HFFc6 (cell line): ENCODE results near the gene EBLN2. TPM values are rescaled to one million over a fixed set of nuclear protein-coding genes. Genes with fewer than 3 reads are reported as not detected.

Experiments used
- DNase-seq: peaks from one replicate; pipeline ENCODE4 v3.0.0-alpha.2; 2018
- H3K27ac Mint-ChIP-seq: 2 replicates; pipeline ENCODE4 v1.8.0; 2020; ENCODE audit warnings: mild to moderate bottlenecking, mixed read lengths
- H3K27me3 Mint-ChIP-seq: 2 replicates; pipeline ENCODE4 v1.8.0; 2021; ENCODE audit warnings: mild to moderate bottlenecking, moderate library complexity, mixed read lengths; ENCODE audit not compliant: insufficient read depth
- H3K36me3 Mint-ChIP-seq: 2 replicates; pipeline ENCODE4 v1.8.0; 2021; ENCODE audit warnings: low read depth, mixed read lengths
- H3K4me1 Mint-ChIP-seq: 2 replicates; pipeline ENCODE4 v1.8.0; 2020; ENCODE audit warnings: low read depth, mixed read lengths
- H3K4me3 Mint-ChIP-seq: 2 replicates; pipeline ENCODE4 v1.8.0; 2020; ENCODE audit warnings: mild to moderate bottlenecking, moderate library complexity, mixed read lengths
- H3K9me3 Mint-ChIP-seq: 2 replicates; pipeline ENCODE4 v1.8.0; 2020; ENCODE audit warnings: mild to moderate bottlenecking, mixed read lengths
- long read RNA-seq: library from polyadenylated mRNA; unstranded; transcript quantifications from one replicate; pipeline ENCODE4 v2.0.0, GENCODE V29; 2019
- total RNA-seq, 6 experiments: library from RNA; stranded (reverse); fragmentation: NEBNext Ultra II Directional; extraction: Animal tissue kit (Norgen Biotek cat#: 25700); gene quantifications; 2 replicates in 1 of 6; 3 replicates in 5 of 6; pipeline ENCODE4 v1.2.3, GENCODE V29; 2021
- TF ChIP-seq, protein P1 (sequence below): fragments of 200-600 bp; sonication (generic); IDR thresholded peaks from 2 replicates; pipeline ENCODE4 v1.5.0; 2021; ENCODE audit warnings: antibody characterized with exemption, mild to moderate bottlenecking

Gene EBLN2
- total RNA-seq, result 1 to 10 TPM; 1.5 to 1.9 (median 1.7) TPM
- long read RNA-seq, result 0 reads

DNA sequence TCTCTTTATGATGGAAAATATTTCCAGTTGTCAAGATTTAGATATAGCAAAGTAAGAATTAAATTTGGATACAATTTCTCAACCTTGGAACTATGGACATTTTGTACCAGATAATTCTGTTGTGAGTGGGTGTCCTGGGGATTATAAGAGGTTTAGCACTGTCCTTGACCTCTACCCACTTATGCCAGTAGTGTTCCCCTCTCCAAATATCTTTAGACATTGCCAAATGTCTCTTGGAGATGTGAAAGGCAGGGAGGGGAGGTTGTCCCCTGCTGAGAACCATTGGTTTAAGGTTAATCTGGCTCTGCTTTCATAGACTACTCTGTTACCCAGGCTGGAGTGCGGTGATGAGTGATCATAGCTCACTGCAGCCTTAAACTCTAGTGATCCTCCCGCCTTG is at the start of gene EBLN2:
EBLN2 (plus strand) TSS at position 244 of the 400 bp plus-strand sequence. CDS start 423 bp downstream, outside the sequence.
- H3K36me3 Mint-ChIP-seq, result peaks cover 21% of the 10 kb centered on the region
- peaks cover 34% of the 10 kb centered on the region for H3K4me1 Mint-ChIP-seq
- H3K4me3 Mint-ChIP-seq, result no peak within 1 kb of the TSS
- TF ChIP-seq, protein P1, sequence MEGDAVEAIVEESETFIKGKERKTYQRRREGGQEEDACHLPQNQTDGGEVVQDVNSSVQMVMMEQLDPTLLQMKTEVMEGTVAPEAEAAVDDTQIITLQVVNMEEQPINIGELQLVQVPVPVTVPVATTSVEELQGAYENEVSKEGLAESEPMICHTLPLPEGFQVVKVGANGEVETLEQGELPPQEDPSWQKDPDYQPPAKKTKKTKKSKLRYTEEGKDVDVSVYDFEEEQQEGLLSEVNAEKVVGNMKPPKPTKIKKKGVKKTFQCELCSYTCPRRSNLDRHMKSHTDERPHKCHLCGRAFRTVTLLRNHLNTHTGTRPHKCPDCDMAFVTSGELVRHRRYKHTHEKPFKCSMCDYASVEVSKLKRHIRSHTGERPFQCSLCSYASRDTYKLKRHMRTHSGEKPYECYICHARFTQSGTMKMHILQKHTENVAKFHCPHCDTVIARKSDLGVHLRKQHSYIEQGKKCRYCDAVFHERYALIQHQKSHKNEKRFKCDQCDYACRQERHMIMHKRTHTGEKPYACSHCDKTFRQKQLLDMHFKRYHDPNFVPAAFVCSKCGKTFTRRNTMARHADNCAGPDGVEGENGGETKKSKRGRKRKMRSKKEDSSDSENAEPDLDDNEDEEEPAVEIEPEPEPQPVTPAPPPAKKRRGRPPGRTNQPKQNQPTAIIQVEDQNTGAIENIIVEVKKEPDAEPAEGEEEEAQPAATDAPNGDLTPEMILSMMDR, result no peak
- H3K27me3 Mint-ChIP-seq, result no peaks in the 10 kb centered on the region
- no peak for DNase-seq
- peak within 1 kb of the TSS; percentile 31 for H3K27ac Mint-ChIP-seq
- no peaks in the 10 kb centered on the region for H3K9me3 Mint-ChIP-seq

DNA sequence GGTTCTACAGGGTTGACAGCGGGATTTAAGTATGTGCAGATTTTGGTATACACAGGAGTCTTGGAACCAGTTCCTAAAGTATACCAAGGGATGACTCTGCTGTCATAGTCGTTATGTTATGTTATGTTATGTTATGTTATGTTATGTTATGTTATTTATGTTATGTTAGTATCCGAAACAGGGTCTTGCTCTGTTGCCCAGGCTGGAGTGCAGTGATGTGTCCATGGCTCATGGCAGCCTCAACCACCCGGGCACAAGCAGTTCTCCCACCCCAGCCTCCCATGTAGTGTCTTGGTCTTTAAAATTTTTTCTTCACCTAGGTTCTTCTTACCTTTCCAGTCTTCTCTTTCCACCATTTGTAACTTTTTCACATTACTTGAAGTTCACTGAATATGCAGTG is 43.2 kb upstream of the EBLN2 start:
- DNase-seq, result no peak
- TF ChIP-seq, protein P1, result no peak
- H3K27me3 Mint-ChIP-seq, result no peaks in the 10 kb centered on the region; the same call in 1 of the 2 replicates
- peak overlapping the region; percentile 35; the same call in 1 of the 2 replicates for H3K27ac Mint-ChIP-seq
- H3K4me3 Mint-ChIP-seq, result no peak overlapping the region
- no peaks in the 10 kb centered on the region for H3K9me3 Mint-ChIP-seq
- peaks cover 32% of the 10 kb centered on the region for H3K4me1 Mint-ChIP-seq
- H3K36me3 Mint-ChIP-seq, result peaks cover 5% of the 10 kb centered on the region; the same call in 1 of the 2 replicates

DNA sequence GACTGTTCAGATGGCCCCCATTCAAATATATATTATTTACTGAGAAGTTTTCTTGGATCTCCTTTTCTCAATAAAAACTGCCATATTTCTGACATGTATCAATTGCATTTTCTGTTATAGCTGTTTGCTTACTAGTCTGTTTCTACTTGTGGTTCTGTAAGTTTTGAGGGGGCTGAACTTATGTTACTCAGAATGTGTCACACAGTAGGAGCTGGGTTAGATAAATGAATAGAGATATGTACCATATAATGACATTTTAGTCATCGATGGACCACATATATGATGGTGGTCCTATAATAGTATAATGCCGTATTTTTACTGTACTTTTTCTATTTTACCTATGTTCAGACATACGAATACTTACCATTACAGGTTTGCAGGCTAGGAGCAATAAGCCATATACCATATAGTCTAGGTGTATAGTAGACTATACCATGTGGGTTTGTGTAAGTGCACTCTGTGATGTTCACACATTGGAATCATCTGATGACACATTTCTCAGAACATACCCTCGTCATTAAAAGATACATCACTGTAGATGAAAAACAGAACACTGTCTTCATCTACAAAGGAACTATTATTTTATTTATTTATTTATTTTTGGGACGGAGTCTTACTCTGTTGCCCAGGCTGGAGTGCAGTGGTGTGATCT is 42.5 kb upstream of the EBLN2 start:
- TF ChIP-seq, protein P1, result no peak

DNA sequence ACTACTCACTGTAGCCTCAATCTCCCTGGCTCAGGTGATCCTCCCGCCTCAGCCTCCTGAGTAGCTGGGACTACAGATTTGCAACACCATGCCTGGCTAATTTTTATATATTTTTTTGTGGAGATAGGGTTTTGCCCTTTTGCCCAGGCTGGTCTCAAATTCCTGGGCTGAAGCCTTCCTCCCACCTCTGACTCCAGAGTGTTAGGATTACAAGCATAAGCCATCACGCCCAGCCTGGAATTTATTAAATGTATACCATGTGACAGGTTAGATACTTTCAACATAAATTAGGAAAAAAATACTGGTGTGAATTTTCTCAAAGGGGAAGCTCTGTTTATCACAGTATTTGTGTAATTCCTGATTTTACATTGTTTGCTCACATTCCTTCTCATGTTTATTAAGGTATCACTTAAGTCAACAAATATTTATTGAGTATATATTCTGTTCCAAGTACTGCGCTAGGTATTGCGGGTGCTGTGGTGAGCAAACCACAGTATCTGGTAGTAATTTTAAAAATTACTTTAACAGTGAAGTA is 40.1 kb upstream of the EBLN2 start:
- Mint-ChIP-seq H3K36me3 (peaks cover 5% of the 10 kb centered on the region; the same call in 1 of the 2 replicates), H3K4me1 (peaks cover 54% of the 10 kb centered on the region), H3K9me3 (no peaks in the 10 kb centered on the region), H3K4me3 (no peak overlapping the region), H3K27ac (no peak overlapping the region), H3K27me3 (no peaks in the 10 kb centered on the region; the same call in 1 of the 2 replicates)
- no peak for DNase-seq
- TF ChIP-seq, protein P1, result no peak

More for the DNA sequence above, 42.5 kb upstream of the EBLN2 start:
- no peak overlapping the region for H3K4me3 Mint-ChIP-seq
- H3K27ac Mint-ChIP-seq, result peak overlapping the region; percentile 35; the same call in 1 of the 2 replicates
- no peak for DNase-seq
- peaks cover 5% of the 10 kb centered on the region; the same call in 1 of the 2 replicates for H3K36me3 Mint-ChIP-seq
- H3K4me1 Mint-ChIP-seq, result peaks cover 32% of the 10 kb centered on the region
- H3K27me3 Mint-ChIP-seq, result no peaks in the 10 kb centered on the region; the same call in 1 of the 2 replicates
- no peaks in the 10 kb centered on the region for H3K9me3 Mint-ChIP-seq

DNA sequence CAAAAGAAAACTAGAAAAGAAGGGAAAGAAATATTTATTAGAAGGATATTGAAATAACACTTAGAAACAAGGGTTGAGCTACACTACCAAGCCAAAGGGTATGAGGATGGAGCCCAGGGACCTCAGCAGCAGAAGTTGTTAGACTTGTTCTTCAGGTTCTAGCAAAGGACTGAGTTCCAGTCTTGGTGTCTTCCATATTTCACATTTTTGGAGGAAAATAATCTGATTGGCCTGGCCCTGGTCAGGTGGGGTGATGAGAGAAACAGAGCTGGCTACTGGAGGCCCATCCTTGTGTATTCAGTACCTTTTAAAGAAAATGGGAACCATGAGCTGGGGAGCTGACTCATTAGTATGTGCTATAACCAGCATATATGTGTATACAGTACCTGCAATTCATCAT is 36.6 kb upstream of the EBLN2 start:
- TF ChIP-seq, protein P1, result no peak
- Mint-ChIP-seq H3K9me3 (no peaks in the 10 kb centered on the region), H3K4me3 (no peak overlapping the region), H3K4me1 (peaks cover 56% of the 10 kb centered on the region), H3K27ac (no peak overlapping the region), H3K36me3 (no peaks in the 10 kb centered on the region), H3K27me3 (no peaks in the 10 kb centered on the region; the same call in 1 of the 2 replicates)
- DNase-seq, result no peak
